ENCODE results near the gene XPNPEP2.

XPNPEP2 gene

GRCh38 chrX:129695937-129696336 lies 42.8 kb upstream of the XPNPEP2 start:
- DNase-seq (ENCODE audit: low read depth, low spot score) = no peak
- H3K4me3 ChIP-seq (ENCODE audit: low read depth, low read length) = no peak overlapping the region
- TF ChIP-seq CTCF (IDR thresholded peaks at IDR 0.05; ENCODE audit: low read depth, low read length) = no peak
- in situ Hi-C loops (cut with HindIII; ENCODE audit: low sequenced_read_pairs) = no loop called here

GRCh38 chrX:129696463-129697155 lies 42.2 kb upstream of the XPNPEP2 start:
- TF ChIP-seq CTCF (IDR thresholded peaks at IDR 0.05; ENCODE audit: low read depth, low read length) = no peak
- H3K4me3 ChIP-seq (ENCODE audit: low read depth, low read length) = no peak overlapping the region
- in situ Hi-C loops (cut with HindIII; ENCODE audit: low sequenced_read_pairs) = no loop called here
- no peak for DNase-seq (ENCODE audit: low read depth, low spot score)

- in situ Hi-C loops (cut with HindIII; ENCODE audit: low sequenced_read_pairs) = no loop called here
- H3K4me3 ChIP-seq (ENCODE audit: low read depth, low read length) = no peak overlapping the region
- no peak for TF ChIP-seq CTCF (IDR thresholded peaks at IDR 0.05; ENCODE audit: low read depth, low read length)
- DNase-seq (ENCODE audit: low read depth, low spot score) = no peak
Observed at GRCh38 chrX:129697204-129697829, 41.5 kb upstream of the XPNPEP2 start.

GRCh38 chrX:129698150-129698549 lies 40.6 kb upstream of the XPNPEP2 start:
- TF ChIP-seq CTCF (IDR thresholded peaks at IDR 0.05; ENCODE audit: low read depth, low read length) = no peak
- no peak for DNase-seq (ENCODE audit: low read depth, low spot score)
- H3K4me3 ChIP-seq (ENCODE audit: low read depth, low read length) = no peak overlapping the region
- in situ Hi-C loops (cut with HindIII; ENCODE audit: low sequenced_read_pairs) = no loop called here

GRCh38 chrX:129700536-129700935 lies 38.2 kb upstream of the XPNPEP2 start:
- no peak for TF ChIP-seq CTCF (IDR thresholded peaks at IDR 0.05; ENCODE audit: low read depth, low read length)
- H3K4me3 ChIP-seq (ENCODE audit: low read depth, low read length) = no peak overlapping the region
- in situ Hi-C loops (cut with HindIII; ENCODE audit: low sequenced_read_pairs) = no loop called here
- no peak for DNase-seq (ENCODE audit: low read depth, low spot score)

GRCh38 chrX:129701624-129702069 lies 37.1 kb upstream of the XPNPEP2 start:
- no peak overlapping the region for H3K4me3 ChIP-seq (ENCODE audit: low read depth, low read length)
- no peak for TF ChIP-seq CTCF (IDR thresholded peaks at IDR 0.05; ENCODE audit: low read depth, low read length)
- in situ Hi-C loops (cut with HindIII; ENCODE audit: low sequenced_read_pairs) = no loop called here
- peak; percentile 66 for DNase-seq (ENCODE audit: low read depth, low spot score)

Measured in astrocyte of the spinal cord (primary cell).